Renal cortex interstitium (tissue), 11 donors: ENCODE data around the gene CLCN2. TPM values are rescaled to one million over a fixed set of nuclear protein-coding genes. Genes with fewer than 3 reads are reported as not detected.
A peak's percentile ranks its signal among the peaks of the same experiment; 100 is the strongest.

Source experiments
- DNase-seq, 11 donors: peaks; one replicate each; pipeline ENCODE4 v3.0.0-alpha.2; 2013; ENCODE audit warnings: low read depth in 9 of 11, low spot score in 4 of 11; ENCODE audit errors: extremely low read depth in 1 of 11
- polyA plus RNA-seq, 3 donors: library from polyadenylated mRNA; unstranded; fragments of 120-200 nt; gene quantifications; one replicate each; pipeline ENCODE4 v1.2.1, GENCODE V29; 2013; ENCODE audit not compliant: insufficient read length in 3 of 3

CLCN2 gene
- polyA plus RNA-seq, 3 donors: 9.7 to 14.0 (median 11.5) TPM

GRCh38 chr3:184314700-184315542 is 46.5 kb downstream of the CLCN2 start:
- peak in 5 of 11 donors; percentile 21 to 55 (median 40) for DNase-seq

DNA sequence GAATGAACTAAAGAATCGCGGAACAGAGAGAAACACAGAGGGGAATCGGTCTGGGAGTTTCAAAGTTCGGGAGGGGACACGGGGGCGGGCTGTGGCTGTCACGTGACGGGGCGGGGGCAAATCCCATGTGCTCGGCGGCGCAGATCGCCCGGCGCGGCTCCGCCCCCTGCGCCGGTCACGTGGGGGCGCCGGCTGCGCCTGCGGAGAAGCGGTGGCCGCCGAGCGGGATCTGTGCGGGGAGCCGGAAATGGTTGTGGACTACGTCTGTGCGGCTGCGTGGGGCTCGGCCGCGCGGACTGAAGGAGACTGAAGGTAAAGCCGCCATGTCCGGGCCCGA is 47.1 kb downstream of the CLCN2 start, which contains the start of gene EIF4G1:
EIF4G1 (plus strand) TSS at position 244 of the 337 bp plus-strand sequence. CDS start 1,191 bp downstream, outside the sequence.
- peak; percentile 79 to 94 (median 86) for DNase-seq

DNA sequence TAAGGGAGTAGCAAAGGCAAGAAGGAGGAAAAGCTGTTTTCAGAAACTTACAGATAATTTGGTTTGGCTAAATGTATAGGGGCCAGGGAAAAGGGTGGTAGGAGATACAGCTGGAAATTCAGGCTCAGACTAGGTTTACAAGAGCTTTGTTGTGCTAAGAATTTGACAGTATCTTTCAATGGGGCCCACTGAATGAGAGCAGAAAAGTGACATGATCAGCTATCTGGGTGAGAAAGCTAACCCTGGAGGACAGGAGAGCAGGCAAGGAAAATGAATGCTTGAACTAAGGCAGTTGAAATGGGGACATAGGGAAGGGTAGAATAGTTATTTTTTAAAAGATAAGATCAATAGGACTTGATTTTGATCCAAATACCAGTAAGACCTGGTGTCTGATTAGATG is 49.8 kb downstream of the CLCN2 start:
- DNase-seq: no peak

- no peak for DNase-seq
Observed at GRCh38 chr3:184308744-184309143, 52.7 kb downstream of the CLCN2 start.

GRCh38 chr3:184307915-184308314 is 53.5 kb downstream of the CLCN2 start:
- DNase-seq: no peak

DNA sequence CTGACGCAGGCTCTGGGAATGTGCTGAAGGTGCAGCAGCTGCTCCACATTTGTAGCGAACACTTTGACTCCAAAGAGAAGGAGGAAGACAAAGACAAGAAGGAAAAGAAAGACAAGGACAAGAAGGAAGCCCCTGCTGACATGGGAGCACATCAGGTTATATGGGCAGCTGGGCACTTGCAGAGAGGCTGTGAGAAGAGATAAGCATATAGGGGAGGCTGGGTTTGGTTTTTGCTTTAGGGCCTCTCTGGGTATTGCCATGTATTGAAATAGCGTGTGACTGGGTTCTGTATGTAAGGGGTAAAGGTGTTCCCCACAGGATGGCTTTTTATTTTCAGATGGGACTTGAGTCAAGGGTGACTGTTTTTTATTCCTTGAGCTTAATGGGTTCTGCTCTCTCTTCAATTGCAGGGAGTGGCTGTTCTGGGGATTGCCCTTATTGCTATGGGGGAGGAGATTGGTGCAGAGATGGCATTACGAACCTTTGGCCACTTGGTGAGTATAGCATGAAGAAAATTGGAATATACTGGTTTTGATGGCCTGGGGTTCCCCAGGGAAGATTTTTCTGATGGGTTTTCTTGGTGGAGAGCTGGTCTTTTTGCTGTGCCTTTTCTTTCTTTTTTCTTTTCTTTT is 54.9 kb downstream of the CLCN2 start:
- DNase-seq: no peak

DNA sequence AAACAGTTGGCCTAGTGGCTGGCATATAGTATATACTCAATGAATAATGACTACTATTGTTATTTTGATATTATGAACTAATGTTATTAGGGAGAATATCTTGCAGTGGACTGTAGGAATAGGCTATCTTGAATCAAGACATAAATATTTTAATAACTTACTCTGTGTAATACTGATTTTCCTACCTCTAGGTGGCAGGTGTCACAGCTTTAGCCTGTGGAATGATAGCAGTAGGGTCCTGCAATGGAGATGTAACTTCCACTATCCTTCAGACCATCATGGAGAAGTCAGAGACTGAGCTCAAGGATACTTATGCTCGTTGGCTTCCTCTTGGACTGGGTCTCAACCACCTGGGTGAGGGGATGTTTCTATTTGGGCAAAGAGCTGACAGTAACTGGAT is 55.8 kb downstream of the CLCN2 start:
- no peak for DNase-seq

- no peak for DNase-seq
Observed at GRCh38 chr3:184300378-184300720, 61.1 kb downstream of the CLCN2 start.

GRCh38 chr3:184299488-184300377 is 61.7 kb downstream of the CLCN2 start:
- DNase-seq: no peak

DNA sequence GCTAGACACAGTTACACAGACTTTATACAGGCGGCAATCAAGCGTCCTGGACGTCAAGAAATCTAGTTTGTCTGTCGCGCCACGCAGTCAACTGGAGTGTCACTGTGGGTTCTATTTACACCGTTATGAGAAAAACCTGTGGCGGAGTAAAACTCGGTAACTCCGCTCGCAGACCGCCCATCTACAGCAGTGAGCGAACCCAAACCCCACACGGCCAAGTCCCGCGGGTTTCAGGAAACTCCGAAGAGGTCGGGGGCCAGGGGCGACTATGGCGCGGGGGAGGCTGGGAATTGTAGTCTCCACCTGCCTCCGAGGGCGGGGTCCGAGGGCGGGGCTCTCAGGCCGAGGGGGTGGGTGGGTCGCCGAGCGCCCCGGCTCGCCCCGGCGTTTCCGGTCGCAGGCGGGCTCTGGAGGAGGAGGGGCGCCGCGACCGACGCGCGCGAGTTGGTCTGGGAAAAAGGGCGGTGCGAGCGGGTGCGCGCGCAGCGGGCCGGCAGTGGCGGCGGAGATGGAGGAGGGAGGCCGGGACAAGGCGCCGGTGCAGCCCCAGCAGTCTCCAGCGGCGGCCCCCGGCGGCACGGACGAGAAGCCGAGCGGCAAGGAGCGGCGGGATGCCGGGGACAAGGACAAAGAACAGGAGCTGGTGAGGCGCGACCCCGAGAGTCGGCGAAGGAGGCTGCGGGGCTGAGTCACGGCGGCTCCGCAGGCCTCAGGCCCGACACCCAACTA is 62.5 kb downstream of the CLCN2 start, which contains the start of gene PSMD2:
PSMD2 (plus strand) TSS at position 483 of the 729 bp plus-strand sequence; CDS start at position 509, 26 bp downstream.
- DNase-seq: peak; percentile 85 to 97 (median 95)

DNA sequence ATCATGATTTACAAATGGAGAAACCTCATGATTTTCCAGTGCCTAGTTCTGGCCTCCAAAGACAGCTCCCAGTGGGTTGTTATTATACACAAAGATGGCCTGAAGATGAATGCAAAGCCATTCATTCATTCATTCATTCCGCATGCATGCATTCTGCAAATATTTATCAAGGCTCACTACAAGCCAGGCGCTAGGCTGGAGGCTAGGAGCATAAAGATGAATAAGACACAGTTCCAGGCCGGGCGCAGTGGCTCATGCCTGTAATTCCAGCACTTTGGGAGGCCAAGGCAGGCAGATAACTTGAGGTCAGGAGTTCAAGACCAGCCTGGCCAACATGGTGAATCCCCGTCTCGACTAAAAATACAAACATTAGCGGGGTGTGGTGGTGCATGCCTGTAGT is 64.8 kb downstream of the CLCN2 start:
- DNase-seq: no peak

Other genes with a start within 250 kb of the CLCN2 start
- gene EIF2B5, start 226.2 kb downstream of the CLCN2 start, polyA plus RNA-seq: 10 to 100 TPM; 48.6 to 56.2 (median 49.6) TPM
- gene DVL3, start 206.2 kb downstream of the CLCN2 start, polyA plus RNA-seq: 10 to 100 TPM; 65.4 to 89.1 (median 83.6) TPM
- 100 to 1,000 TPM; 329 to 372 (median 369) TPM for gene AP2M1, start 186.8 kb downstream of the CLCN2 start, polyA plus RNA-seq
- gene ABCF3, start 175.4 kb downstream of the CLCN2 start, polyA plus RNA-seq: 10 to 100 TPM; 57.6 to 71.1 (median 60.9) TPM
- 1 to 10 TPM; 1.3 to 2.7 (median 1.8) TPM for gene VWA5B2, start 132.0 kb downstream of the CLCN2 start, polyA plus RNA-seq
- 10 to 100 TPM; 29.2 to 38.1 (median 35.1) TPM for gene ALG3, start 112.6 kb downstream of the CLCN2 start, polyA plus RNA-seq
- 1 to 10 TPM; 2.2 to 3.2 (median 3.0) TPM for gene EEF1AKMT4, start 111.9 kb downstream of the CLCN2 start, polyA plus RNA-seq
- gene CAMK2N2, start 100.1 kb downstream of the CLCN2 start, polyA plus RNA-seq: under 1 TPM in 2 of 3 donors, not detected in 1; 0.17 to 0.33 TPM
- gene ECE2, start 85.6 kb downstream of the CLCN2 start, polyA plus RNA-seq: not detected
- 100 to 1,000 TPM; 210 to 252 (median 223) TPM for gene PSMD2, start 62.4 kb downstream of the CLCN2 start, polyA plus RNA-seq
- 100 to 1,000 TPM; 171 to 242 (median 221) TPM for gene EIF4G1, start 47.0 kb downstream of the CLCN2 start, polyA plus RNA-seq
- gene FAM131A, start 24.0 kb downstream of the CLCN2 start, polyA plus RNA-seq: 10 to 100 TPM in 2 of 3 donors, 1 to 10 TPM in 1; 9.7 to 17.2 (median 12.9) TPM
- 100 to 1,000 TPM in 1 of 3 donors, 10 to 100 TPM in 2; 87.2 to 115 (median 91.0) TPM for gene POLR2H, start 105 bp upstream of the CLCN2 start, polyA plus RNA-seq
- gene THPO, start 16.6 kb upstream of the CLCN2 start, polyA plus RNA-seq: 1 to 10 TPM; 1.8 to 2.4 (median 2.0) TPM
- 10 to 100 TPM; 10.5 to 19.0 (median 14.2) TPM for gene CHRD, start 18.4 kb upstream of the CLCN2 start, polyA plus RNA-seq
- gene EPHB3, start 200.2 kb upstream of the CLCN2 start, polyA plus RNA-seq: 10 to 100 TPM; 29.0 to 32.7 (median 29.5) TPM